ENCODE data around the gene KLHL14. TPM values are rescaled to one million over a fixed set of nuclear protein-coding genes. Genes with fewer than 3 reads are reported as not detected.

KLHL14 gene
- total RNA-seq, 2 experiments from 2014 or later = 0.57 to 2.8 TPM

DNA sequence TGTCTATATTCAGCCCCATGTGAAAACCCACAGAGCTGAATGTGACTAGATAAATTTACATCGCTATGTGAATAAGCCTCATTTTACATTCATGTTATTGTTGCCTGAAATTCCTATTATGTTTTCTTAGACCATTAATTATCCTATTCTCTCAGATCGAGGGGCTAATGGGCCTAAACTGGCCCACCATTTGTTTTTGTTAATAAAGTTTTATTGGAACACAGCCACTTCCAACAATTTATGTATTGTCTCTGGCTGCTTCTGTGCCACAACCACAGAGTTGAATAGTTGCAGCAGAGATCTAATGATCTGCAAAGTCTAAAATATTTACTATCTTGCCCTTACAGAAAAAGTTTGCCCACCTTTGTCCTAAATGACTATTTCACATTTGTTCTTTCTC is 61.0 kb downstream of the KLHL14 start:
- Histone ChIP-seq H3K4me3 (ENCODE audit: low read depth, low read length, poor library complexity, severe bottlenecking) (no peak overlapping the region), H3K9me3 (ENCODE audit: low read length) (no peaks in the 10 kb centered on the region), H4K20me1 (ENCODE audit: insufficient read depth, low read length) (no peaks in the 10 kb centered on the region), H3K4me2 (ENCODE audit: low read length) (no peak overlapping the region), H3K9me2 (ENCODE audit: insufficient read depth, low read length) (no peaks in the 10 kb centered on the region), H2AFZ (ENCODE audit: low read length) (no peak overlapping the region), H3K79me2 (ENCODE audit: insufficient read depth, low read depth, low read length) (no peaks in the 10 kb centered on the region), H3K36me3 (ENCODE audit: insufficient read depth, low read length) (no peaks in the 10 kb centered on the region), H3K4me1 (ENCODE audit: insufficient read depth, low read length, poor library complexity, severe bottlenecking) (peaks cover 16% of the 10 kb centered on the region), H3K27ac (ENCODE audit: low read depth, low read length, poor library complexity, severe bottlenecking) (no peak overlapping the region)
- intact Hi-C loops (cut with micrococcal nuclease; ENCODE audit: unreplicated experiment) = loop anchor here (5.0 kb wide), 1 partner anchor 470 kb away; no protein-coding TSS in a partner anchor
- DNase-seq (ENCODE audit: low spot score) = no peak
- CTCF ChIA-PET (ENCODE audit: unreplicated experiment) = no interaction called here
- no peak for TF ChIP-seq EZH2phosphoT487 (IDR thresholded peaks at IDR 0.05; ENCODE audit: borderline replicate concordance, low read depth, low read length)
- TF ChIP-seq, protein P1, sequence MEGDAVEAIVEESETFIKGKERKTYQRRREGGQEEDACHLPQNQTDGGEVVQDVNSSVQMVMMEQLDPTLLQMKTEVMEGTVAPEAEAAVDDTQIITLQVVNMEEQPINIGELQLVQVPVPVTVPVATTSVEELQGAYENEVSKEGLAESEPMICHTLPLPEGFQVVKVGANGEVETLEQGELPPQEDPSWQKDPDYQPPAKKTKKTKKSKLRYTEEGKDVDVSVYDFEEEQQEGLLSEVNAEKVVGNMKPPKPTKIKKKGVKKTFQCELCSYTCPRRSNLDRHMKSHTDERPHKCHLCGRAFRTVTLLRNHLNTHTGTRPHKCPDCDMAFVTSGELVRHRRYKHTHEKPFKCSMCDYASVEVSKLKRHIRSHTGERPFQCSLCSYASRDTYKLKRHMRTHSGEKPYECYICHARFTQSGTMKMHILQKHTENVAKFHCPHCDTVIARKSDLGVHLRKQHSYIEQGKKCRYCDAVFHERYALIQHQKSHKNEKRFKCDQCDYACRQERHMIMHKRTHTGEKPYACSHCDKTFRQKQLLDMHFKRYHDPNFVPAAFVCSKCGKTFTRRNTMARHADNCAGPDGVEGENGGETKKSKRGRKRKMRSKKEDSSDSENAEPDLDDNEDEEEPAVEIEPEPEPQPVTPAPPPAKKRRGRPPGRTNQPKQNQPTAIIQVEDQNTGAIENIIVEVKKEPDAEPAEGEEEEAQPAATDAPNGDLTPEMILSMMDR (conservative IDR thresholded peaks at IDR 0.05; ENCODE audit: low read length) = no peak
- BruUV-seq (replicated peaks) = no TSS peak
- POLR2A ChIA-PET = no interaction called here

DNA sequence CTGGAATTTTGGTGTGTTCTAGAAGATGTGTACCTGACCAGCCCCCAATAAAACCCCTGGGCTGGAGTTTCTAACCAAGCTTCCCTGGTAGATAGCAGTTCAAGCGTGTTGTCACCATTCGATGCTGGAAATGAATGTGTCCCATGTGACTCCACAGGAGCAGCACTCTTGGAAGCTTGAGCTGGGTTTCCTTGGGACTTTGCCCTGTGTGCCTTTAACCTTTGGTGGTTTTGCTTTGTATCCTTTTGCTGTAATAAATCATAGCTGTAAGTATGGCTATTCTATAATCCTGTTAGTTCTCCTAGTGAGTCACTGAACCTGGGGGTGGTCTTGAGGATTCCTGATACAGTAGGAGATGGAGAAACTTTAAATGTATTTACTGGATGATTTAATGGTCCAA is 65.2 kb downstream of the KLHL14 start:
- Histone ChIP-seq H3K4me1 (ENCODE audit: insufficient read depth, low read length, poor library complexity, severe bottlenecking) (peaks cover 7% of the 10 kb centered on the region), H2AFZ (ENCODE audit: low read length) (no peak overlapping the region), H3K27ac (ENCODE audit: low read depth, low read length, poor library complexity, severe bottlenecking) (no peak overlapping the region), H3K9me3 (ENCODE audit: low read length) (no peaks in the 10 kb centered on the region), H3K79me2 (ENCODE audit: insufficient read depth, low read depth, low read length) (no peaks in the 10 kb centered on the region), H3K9me2 (ENCODE audit: insufficient read depth, low read length) (no peaks in the 10 kb centered on the region), H4K20me1 (ENCODE audit: insufficient read depth, low read length) (no peaks in the 10 kb centered on the region), H3K4me2 (ENCODE audit: low read length) (no peak overlapping the region), H3K4me3 (ENCODE audit: low read depth, low read length, poor library complexity, severe bottlenecking) (no peak overlapping the region), H3K36me3 (ENCODE audit: insufficient read depth, low read length) (no peaks in the 10 kb centered on the region)
- POLR2A ChIA-PET = no interaction called here
- intact Hi-C loops (cut with micrococcal nuclease; ENCODE audit: unreplicated experiment) = no loop called here
- CTCF ChIA-PET (ENCODE audit: unreplicated experiment) = no interaction called here
- TF ChIP-seq, protein P1 (conservative IDR thresholded peaks at IDR 0.05; ENCODE audit: low read length) = no peak
- no peak for TF ChIP-seq EZH2phosphoT487 (IDR thresholded peaks at IDR 0.05; ENCODE audit: borderline replicate concordance, low read depth, low read length)
- BruUV-seq (replicated peaks) = no TSS peak
- DNase-seq (ENCODE audit: low spot score) = no peak

DNA sequence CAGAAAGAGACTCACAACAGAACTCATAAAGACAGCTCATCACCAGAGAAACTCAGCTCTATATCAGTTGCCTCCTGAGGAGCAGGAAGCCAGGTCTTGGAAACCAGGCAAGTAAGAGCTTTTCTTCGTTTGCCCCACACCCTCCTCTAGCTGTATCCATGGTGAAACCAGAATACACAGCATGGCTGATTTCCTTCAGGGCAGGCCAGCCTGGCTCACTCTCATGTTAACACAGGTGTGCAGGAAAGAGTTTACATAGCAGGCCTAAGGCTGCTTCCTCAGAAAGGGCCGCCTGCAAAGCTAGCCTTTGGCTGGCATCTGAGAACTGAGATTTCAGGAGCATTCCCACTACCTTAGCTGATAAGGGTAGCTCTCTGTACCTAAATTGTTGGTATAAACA is 65.7 kb downstream of the KLHL14 start:
- CTCF ChIA-PET (ENCODE audit: unreplicated experiment) = no interaction called here
- Histone ChIP-seq H3K4me1 (ENCODE audit: insufficient read depth, low read length, poor library complexity, severe bottlenecking) (peaks cover 7% of the 10 kb centered on the region), H3K9me3 (ENCODE audit: low read length) (no peaks in the 10 kb centered on the region), H3K9me2 (ENCODE audit: insufficient read depth, low read length) (no peaks in the 10 kb centered on the region), H3K27ac (ENCODE audit: low read depth, low read length, poor library complexity, severe bottlenecking) (no peak overlapping the region), H3K79me2 (ENCODE audit: insufficient read depth, low read depth, low read length) (no peaks in the 10 kb centered on the region), H3K36me3 (ENCODE audit: insufficient read depth, low read length) (no peaks in the 10 kb centered on the region), H3K4me2 (ENCODE audit: low read length) (no peak overlapping the region), H2AFZ (ENCODE audit: low read length) (no peak overlapping the region), H3K4me3 (ENCODE audit: low read depth, low read length, poor library complexity, severe bottlenecking) (no peak overlapping the region), H4K20me1 (ENCODE audit: insufficient read depth, low read length) (no peaks in the 10 kb centered on the region)
- POLR2A ChIA-PET = no interaction called here
- peak; percentile 33 for DNase-seq (ENCODE audit: low spot score)
- intact Hi-C loops (cut with micrococcal nuclease; ENCODE audit: unreplicated experiment) = no loop called here
- TF ChIP-seq, protein P1 (conservative IDR thresholded peaks at IDR 0.05; ENCODE audit: low read length) = no peak
- TF ChIP-seq EZH2phosphoT487 (IDR thresholded peaks at IDR 0.05; ENCODE audit: borderline replicate concordance, low read depth, low read length) = no peak
- BruUV-seq (replicated peaks) = no TSS peak

Measured in OCI-LY7 (cell line).